Inferior parietal cortex (tissue), 1 donor: Measurements from ENCODE around the gene MCM10.
"Not testable (repeated sequence)": the region's sequence is repeated elsewhere in the genome, so short reads cannot be mapped to it uniquely, and the experiment has no call there.

ENCODE experiments used
- DNase-seq: peaks from one replicate; pipeline ENCODE4 v3.0.0-alpha.2; 2016; ENCODE audit errors: extremely low spot score

MCM10 gene

DNA sequence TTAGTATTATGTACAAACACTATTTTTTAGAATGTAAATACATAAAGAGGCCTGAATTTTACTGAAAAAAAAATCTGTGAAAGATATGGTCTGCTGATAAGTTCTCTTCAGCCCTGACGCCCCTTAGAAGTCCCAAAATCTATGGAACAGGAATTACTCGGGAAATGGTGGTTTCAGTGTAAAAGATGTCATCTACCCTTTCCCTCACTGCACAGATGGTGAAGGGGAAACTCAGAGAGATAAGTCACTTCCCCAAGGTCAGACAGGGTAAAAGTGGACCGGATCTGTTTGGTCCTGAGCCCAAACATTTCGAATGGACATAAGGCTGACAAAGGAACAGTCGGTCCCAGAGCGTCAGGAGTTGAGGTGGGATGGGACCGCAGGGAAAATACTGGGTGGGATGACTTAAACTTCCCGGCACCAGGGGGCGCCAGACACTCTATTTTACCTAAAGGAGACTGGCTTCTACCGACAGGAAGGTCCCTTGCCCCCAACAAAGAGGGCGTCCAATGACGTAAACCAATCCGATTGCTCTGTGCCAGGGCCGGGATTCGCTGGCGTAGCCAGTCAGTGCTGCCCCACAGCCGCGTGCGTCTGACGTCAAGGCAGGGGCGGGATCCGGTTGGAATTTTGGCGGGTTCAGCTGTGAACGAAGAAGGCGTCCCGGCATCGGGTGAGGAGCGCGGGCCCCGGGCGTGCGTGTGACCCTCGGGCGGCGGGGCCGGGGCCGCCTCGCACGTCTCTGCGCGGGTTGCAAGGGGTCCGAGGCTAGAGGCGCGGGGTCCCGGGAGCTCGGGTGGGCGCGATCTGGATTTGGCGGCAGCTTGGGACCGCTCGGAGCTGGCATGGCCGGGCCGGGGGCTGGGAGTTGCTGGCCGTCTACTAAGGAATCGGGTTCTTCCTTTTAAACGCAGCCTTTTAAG lies at the start of gene MCM10:
Gene MCM10, plus strand, starts transcription at position 625 of the 923 bp plus-strand sequence. CDS start 2,645 bp downstream, outside the sequence.
- DNase-seq = peak; percentile 100

DNA sequence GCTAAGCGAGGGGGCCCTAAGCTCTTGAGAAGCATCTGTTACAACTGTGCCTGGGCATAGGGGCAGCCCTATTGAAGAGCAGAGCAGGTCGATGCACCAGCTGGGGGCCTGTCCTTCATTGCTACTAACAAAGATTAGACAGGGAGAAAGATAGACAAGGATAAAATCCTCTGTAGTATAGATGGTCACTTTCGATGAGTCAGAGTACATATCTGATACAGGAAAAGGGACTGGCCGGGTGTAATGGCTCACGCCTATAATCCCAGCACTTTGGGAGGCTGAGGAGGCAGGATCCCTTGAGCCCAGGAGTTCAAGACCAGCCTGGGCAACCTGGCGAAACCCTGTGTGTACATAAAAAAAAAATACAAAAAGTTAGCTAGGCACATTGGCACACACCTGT lies 47.8 kb upstream of the MCM10 start:
- DNase-seq = no peak

DNA sequence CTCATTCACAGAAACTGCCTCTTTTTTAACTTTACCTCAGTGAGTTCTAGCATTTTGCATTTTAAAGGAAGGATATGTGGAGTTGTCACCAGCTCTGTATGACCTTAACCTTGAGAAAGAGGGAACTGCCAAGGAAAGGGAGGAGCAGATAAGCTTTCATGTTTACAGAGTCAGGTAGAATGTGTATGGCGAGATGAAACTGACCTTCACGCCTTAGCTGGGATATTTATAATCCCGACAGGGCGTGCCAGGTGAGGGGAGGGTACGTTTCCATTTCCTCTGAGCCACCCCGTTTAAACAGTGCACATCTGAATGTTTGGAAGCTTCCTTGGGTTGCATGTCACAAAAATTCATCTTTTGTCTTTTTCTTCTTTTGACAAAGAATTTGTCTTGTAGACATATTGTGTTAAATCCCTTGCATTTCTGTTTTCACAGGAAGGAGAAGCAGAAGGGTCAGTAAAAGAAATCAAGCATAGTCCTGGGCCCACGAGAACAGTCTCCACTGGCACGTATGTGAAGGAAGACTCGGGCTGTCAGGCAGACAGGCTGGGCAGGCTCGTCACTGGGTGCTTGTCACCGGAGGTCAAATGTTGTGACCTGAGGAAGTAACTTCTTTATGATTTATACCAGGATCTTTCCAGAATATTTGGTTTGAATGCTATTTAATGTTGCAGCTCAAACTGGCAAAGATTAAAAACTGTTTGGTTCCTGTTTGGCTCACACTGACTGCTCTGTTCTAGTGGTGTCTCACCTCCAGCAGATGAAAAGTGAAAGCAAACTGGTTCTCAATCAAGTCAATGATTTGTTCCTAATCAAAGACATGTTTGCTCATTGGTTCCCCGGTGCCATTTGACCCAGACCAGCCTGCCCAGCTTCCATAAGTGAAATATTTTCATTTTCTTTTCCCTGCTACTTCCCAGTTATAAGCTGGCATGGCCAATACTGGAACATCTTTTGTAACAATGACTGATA lies 45.2 kb upstream of the MCM10 start:
- DNase-seq = no peak

- DNase-seq = no peak
Measured at GRCh38 chr10:13117841-13118783, 43.2 kb upstream of the MCM10 start.

DNA sequence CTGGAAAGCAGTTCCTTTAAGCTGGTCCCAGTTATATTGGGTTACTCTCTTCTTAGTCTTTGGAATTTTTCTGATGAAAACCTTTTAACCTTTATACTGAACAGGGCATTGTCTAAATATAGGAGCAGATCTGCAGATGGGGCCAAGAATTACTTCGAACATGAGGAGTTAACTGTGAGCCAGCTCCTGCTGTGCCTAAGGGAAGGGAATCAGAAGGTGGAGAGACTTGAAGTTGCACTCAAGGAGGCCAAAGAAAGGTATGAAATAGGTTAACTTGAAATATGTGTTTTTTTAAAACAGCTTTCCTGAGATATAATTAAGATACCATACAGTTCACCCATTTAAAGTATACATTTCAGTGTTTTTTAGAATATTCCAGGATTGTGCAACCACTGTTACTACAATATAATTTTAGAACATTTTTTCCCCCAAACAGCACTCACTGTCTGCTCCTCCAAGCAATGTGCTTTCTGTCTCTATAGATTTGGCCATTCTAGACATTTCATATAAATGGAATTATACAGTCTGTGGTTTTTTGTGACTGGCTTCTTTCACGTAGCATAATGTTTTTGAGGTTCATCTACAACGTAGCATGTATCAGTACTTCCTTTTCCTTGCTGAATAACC lies 42.5 kb upstream of the MCM10 start:
- no peak for DNase-seq

GRCh38 chr10:13120786-13121499 lies 40.4 kb upstream of the MCM10 start:
- DNase-seq = no peak

DNA sequence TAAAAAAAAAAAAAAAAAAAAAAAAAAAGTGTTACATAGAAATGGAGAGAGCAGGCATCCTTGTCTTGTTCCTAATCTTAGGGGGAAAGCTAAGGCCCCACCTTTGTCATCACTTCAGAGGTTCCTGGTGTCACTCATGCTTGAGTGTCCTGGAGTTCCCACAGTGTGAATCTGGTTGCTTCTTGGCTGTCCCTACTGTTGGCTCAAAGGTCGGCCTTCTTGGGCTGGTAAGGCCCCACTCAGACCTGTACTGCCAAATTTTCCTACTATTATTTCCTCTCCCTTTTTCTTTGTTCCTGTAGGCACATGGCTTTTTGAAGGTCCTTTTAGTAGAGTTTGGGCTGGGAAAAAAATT lies 39.9 kb upstream of the MCM10 start:
- DNase-seq = no peak

DNA sequence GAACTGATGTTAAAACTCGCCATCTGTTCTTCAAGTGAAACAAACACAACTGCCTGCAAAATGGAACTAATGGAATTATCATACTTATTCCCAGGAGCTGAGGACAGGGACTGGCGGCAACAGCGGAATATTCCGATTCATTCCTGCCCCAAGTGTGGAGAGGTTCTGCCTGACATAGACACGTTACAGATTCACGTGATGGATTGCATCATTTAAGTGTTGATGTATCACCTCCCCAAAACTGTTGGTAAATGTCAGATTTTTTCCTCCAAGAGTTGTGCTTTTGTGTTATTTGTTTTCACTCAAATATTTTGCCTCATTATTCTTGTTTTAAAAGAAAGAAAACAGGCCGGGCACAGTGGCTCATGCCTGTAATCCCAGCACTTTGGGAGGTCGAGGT lies 24.7 kb upstream of the MCM10 start:
- DNase-seq = no peak

DNA sequence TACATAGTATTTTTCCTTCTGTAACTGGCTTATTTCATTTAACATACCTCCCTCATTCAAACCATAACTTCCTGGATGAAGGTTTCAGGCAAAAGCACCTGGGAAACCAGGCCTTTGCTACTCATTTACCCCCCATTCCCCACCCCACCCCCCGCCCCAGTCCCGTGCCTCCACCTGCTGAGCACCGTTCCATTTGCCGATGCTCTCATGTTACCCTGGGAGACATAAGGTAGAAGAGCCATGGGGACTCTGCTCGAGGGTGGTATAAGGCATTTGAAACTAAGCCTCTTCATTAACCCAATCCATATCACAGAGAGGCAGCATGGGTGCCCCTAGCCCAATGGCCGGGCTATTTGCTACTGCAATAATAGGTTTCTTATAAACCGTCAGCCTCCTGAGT lies 22.2 kb upstream of the MCM10 start:
- DNase-seq = no peak

DNA sequence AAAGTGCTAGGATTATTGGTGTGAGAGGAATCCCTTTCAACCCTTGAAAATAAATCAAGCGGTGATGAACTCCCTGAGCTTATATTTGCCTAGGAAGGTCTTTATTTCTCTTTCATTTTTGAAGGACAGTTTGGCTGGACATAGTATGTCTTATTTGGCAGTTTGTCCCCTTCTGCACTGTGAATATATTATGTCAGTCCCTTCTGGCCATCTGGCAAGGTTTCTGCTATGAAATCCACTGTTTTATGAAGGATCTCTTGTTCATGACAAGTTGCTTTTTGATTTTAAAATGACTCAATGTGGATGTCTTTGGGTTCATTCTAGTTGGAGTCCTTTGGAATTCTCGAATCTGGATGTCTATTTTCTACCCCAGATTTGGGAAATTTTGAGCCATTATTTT lies 21.7 kb upstream of the MCM10 start:
- no peak for DNase-seq

- no peak for DNase-seq
Measured at GRCh38 chr10:13140627-13141190, 20.6 kb upstream of the MCM10 start.

DNA sequence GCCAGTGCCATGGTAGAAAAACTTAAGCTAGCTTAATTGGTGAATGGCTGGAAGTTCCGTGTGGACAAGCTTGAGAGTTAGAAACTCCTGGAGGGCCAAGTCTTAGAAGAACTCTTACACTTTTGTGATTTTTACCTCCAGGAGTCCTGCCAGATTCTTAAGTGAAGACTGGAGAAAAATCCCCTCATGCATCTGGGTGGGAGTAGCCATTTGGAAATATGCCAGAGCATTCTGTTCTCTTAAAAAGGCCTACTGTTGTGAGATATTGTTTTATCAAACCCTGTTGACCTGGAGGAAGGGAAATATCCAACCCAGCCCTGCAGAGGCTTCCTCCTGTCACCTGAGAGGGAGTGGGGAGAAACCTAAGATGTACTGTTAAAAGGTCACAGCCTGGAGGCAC lies 17.6 kb upstream of the MCM10 start:
- no peak for DNase-seq

GRCh38 chr10:13144814-13145213 lies 16.5 kb upstream of the MCM10 start:
- DNase-seq = no peak

DNA sequence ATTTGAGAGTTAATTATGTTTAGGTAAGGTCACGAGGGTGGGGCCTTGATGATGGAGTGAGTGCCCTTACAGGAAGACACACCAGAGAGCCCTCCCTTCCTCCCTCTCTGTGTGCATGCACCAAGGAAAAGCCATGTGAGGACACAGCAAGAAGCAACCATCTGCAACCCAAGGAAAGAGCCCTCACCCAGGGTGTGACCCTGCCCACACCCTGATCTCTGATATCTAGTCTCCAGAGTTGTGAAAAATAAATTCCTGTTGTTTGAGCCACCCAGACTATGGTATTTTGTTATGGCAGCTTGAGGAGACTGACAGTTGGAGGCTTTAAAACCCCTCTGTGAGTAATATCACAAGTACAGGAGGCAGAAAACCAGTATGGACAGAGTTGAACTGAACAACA lies 15.0 kb upstream of the MCM10 start:
- no peak for DNase-seq

DNA sequence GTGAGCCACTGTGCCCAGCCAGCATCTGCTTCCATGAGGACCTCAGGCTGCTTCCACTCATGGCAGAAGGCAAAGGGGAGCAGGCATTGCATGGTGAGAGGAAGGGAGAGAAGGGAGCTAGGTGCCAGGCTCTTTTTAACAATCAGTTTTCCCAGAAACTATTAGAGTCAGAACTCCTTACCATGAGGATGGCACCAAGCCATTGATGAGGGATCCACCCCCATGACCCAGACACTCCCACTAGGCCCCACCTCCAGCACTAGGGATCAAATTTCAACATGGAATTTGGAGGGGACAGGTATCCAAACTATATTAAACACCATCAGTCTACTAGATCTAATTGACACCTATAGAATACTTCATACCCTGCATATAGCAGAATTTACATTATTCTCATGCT lies 14.2 kb upstream of the MCM10 start:
- no peak for DNase-seq

DNA sequence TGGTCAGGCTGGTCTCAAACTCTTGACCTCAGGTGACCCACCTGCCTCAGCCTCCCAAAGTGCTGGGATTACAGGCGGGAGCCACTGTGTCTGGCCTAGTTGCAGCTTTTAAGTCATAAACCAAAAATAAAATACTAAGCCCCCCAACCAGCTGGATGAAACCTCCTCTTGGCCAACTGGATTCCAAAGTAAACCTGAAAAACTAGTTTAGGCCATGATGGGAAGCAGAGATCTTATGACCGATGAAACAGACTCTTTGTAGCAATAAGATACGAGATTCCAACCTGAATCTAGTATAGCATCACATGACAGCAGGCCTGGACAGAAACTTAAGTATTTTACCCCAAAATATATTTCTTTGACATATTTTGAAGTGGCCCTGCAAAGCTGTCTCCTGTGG lies 9.1 kb upstream of the MCM10 start:
- DNase-seq = no peak

GRCh38 chr10:13155860-13156259 lies 5.5 kb upstream of the MCM10 start:
- not testable (repeated sequence) for DNase-seq

GRCh38 chr10:13158401-13158800 lies 3.0 kb upstream of the MCM10 start:
- DNase-seq = no peak

DNA sequence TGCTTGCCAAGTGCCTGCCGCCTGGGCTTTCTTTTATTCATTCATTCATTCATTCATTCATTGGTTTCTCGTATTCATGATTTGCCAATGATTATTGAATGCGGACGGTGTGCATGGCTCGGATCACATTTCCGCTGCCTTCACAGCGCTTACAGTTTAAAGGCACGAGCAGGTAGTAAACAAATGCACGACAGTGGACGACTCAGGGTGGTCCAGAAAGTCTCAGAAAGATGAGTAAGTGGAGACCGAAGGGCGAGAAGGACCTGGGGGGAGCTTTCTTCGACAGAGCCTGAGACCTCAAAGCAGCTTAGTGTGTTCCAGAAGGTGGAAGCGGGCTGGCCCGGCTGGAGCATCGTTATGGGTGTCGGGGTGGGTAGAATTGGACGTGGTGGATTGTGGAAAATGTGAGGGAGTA lies 506 bp downstream of the MCM10 start:
- no peak for DNase-seq

GRCh38 chr10:13163859-13164258 lies 2.5 kb downstream of the MCM10 start:
- DNase-seq = no peak
